GM12878 (cell line): ENCODE data around the gene EPO. TPM values are rescaled to one million over a fixed set of nuclear protein-coding genes. Genes with fewer than 3 reads are reported as not detected.

Source experiments
- ATF2 ChIP-seq: IDR thresholded peaks from 2 replicates; pipeline ENCODE4 v1.6.1; 2012; ENCODE audit warnings: low read length, inconsistent platforms
- ATF7 ChIP-seq: fragments of 450-650 bp; IDR thresholded peaks from 2 replicates; pipeline ENCODE4 v1.6.1; 2016; ENCODE audit warnings: low read depth, mild to moderate bottlenecking
- BRCA1 ChIP-seq: IDR thresholded peaks from 2 replicates; pipeline ENCODE4 v1.6.1; 2011; ENCODE audit warnings: low read depth, low read length, improper control_type of control experiment
- CREM ChIP-seq: IDR thresholded peaks from 2 replicates; pipeline ENCODE4 v1.6.1; 2014; ENCODE audit warnings: antibody characterized with exemption, low read depth
- DPF2 ChIP-seq: fragments of 450-650 bp; IDR thresholded peaks from 2 replicates; pipeline ENCODE4 v1.6.1; 2017; ENCODE audit warnings: mild to moderate bottlenecking
- EED ChIP-seq: sonication (generic); IDR thresholded peaks from 2 replicates; pipeline ENCODE4 v1.6.1; 2016; ENCODE audit warnings: antibody characterized with exemption, low read depth
- EGR1 ChIP-seq, 2 experiments: IDR thresholded peaks; 1 replicate in 1 of 2; 2 replicates in 1 of 2; pipeline ENCODE4 v1.6.1; 2011 to 2012; ENCODE audit warnings: low read depth in 2 of 2, low read length in 2 of 2, borderline replicate concordance in 1 of 2, mild to moderate bottlenecking in 1 of 2, moderate library complexity in 1 of 2
- EZH2 ChIP-seq: IDR thresholded peaks from 2 replicates; pipeline ENCODE4 v1.6.1; 2012; ENCODE audit warnings: low read depth, mild to moderate bottlenecking, control low read depth, inconsistent platforms, low read length, borderline replicate concordance; ENCODE audit not compliant: control insufficient read depth
- HDGF ChIP-seq: fragments of 450-650 bp; IDR thresholded peaks from 2 replicates; pipeline ENCODE4 v1.6.1; 2016; ENCODE audit warnings: antibody characterized with exemption
- JUNB ChIP-seq: IDR thresholded peaks from 2 replicates; pipeline ENCODE4 v1.6.1; 2016; ENCODE audit warnings: antibody characterized with exemption, mild to moderate bottlenecking
- LARP7 ChIP-seq: fragments of 450-650 bp; IDR thresholded peaks from 2 replicates; pipeline ENCODE4 v1.6.1; 2017; ENCODE audit warnings: mild to moderate bottlenecking
- MLLT1 ChIP-seq: fragments of 450-650 bp; IDR thresholded peaks from 2 replicates; pipeline ENCODE4 v1.6.1; 2016; ENCODE audit warnings: mild to moderate bottlenecking
- MTA2 ChIP-seq: fragments of 450-650 bp; IDR thresholded peaks from 2 replicates; pipeline ENCODE4 v1.6.1; 2016; ENCODE audit warnings: low read depth, mild to moderate bottlenecking, moderate library complexity
- MYC ChIP-seq: IDR thresholded peaks from 2 replicates; pipeline ENCODE4 v1.6.1; 2011; ENCODE audit warnings: mild to moderate bottlenecking, low read length, moderate library complexity, inconsistent platforms; ENCODE audit not compliant: insufficient read depth, insufficient replicate concordance, insufficient read length, severe bottlenecking
- NBN ChIP-seq: fragments of 450-650 bp; IDR thresholded peaks from 2 replicates; pipeline ENCODE4 v1.6.1; 2016
- NFYB ChIP-seq: IDR thresholded peaks from 2 replicates; pipeline ENCODE4 v1.6.1; 2011; ENCODE audit warnings: low read depth, mild to moderate bottlenecking, low read length, improper control_type of control experiment, moderate library complexity; ENCODE audit not compliant: insufficient read depth
- NR2F1 ChIP-seq: fragments of 450-650 bp; conservative IDR thresholded peaks from 2 replicates; pipeline ENCODE4 v1.6.1; 2017; ENCODE audit warnings: mild to moderate bottlenecking
- POLR2AphosphoS5 ChIP-seq: IDR thresholded peaks from 2 replicates; pipeline ENCODE4 v1.6.1; 2011; ENCODE audit warnings: mild to moderate bottlenecking, low read length, inconsistent platforms
- RBBP5 ChIP-seq: fragments of 200-600 bp; sonication (generic); conservative IDR thresholded peaks from 2 replicates; pipeline ENCODE4 v1.6.1; 2016
- RUNX3 ChIP-seq: IDR thresholded peaks from 2 replicates; pipeline ENCODE4 v1.6.1; 2012; ENCODE audit warnings: low read length, inconsistent platforms
- SMARCA5 ChIP-seq: fragments of 450-650 bp; IDR thresholded peaks from 2 replicates; pipeline ENCODE4 v1.6.1; 2017; ENCODE audit warnings: mild to moderate bottlenecking
- SMC3 ChIP-seq: IDR thresholded peaks from 2 replicates; pipeline ENCODE4 v1.6.1; 2011; ENCODE audit warnings: low read length, improper control_type of control experiment, borderline replicate concordance
- STAT1 ChIP-seq: fragments of 450-650 bp; conservative IDR thresholded peaks from 2 replicates; pipeline ENCODE4 v1.6.1; 2014; ENCODE audit warnings: antibody characterized with exemption, mild to moderate bottlenecking
- TAF1 ChIP-seq: IDR thresholded peaks from 2 replicates; pipeline ENCODE4 v1.6.1; 2011; ENCODE audit warnings: mild to moderate bottlenecking, low read depth, low read length, borderline replicate concordance
- YBX1 ChIP-seq: fragments of 450-650 bp; IDR thresholded peaks from 2 replicates; pipeline ENCODE4 v1.6.1; 2016; ENCODE audit warnings: antibody characterized with exemption
- ZBED1 ChIP-seq: IDR thresholded peaks from 2 replicates; pipeline ENCODE4 v1.6.1; 2016; ENCODE audit warnings: borderline replicate concordance
- ZNF274 ChIP-seq: IDR thresholded peaks from one replicate; pipeline ENCODE4 v1.8.0; 2011; ENCODE audit not compliant: insufficient read length, insufficient read depth
- polyA plus RNA-seq, 11 experiments: library from polyadenylated mRNA; depleted of rRNA in 4 of 11; unstranded in 6 of 11; stranded (reverse) in 5 of 11; fragments of >200 nt; fragmentation: Nextera tagmentation in 4 of 11; fragmentation: Illumina TruSeq in 1 of 11; extraction: Ambion mirVana in 4 of 11; extraction: Trizol in 1 of 11; gene quantifications; 1 replicate in 1 of 11; 2 replicates in 10 of 11; pipeline versions ENCODE4 v1.2.1 to v1.2.3, GENCODE V29; 2011 to 2016; ENCODE audit warnings: inconsistent platforms in 2 of 11, missing spikeins in 2 of 11, low read depth in 1 of 11
- total RNA-seq, 4 experiments: library from RNA; depleted of rRNA in 3 of 4; stranded (reverse); fragments of >200 nt in 3 of 4; fragmentation: Illumina TruSeq in 1 of 4; extraction: Trizol in 1 of 4; gene quantifications; 2 replicates each; pipeline versions ENCODE4 v1.2.1 to v1.2.3, GENCODE V29; 2013 to 2021
- TF ChIP-seq, protein P1 (sequence below): fragments of 450-650 bp; conservative IDR thresholded peaks from 2 replicates; pipeline ENCODE4 v1.6.1; 2017; ENCODE audit warnings: mild to moderate bottlenecking, moderate library complexity
- TF ChIP-seq, protein P2 (sequence below): IDR thresholded peaks from 2 replicates; pipeline ENCODE4 v1.6.1; 2012; ENCODE audit warnings: low read depth, low read length, improper control_type of control experiment

EPO gene
- total and polyA plus RNA-seq, 10 of the 15 experiments (the other 5 are each of a cell fraction or from before 2014, with no cell fraction given), result 0.06 to 0.19 TPM; not detected in 8

DNA sequence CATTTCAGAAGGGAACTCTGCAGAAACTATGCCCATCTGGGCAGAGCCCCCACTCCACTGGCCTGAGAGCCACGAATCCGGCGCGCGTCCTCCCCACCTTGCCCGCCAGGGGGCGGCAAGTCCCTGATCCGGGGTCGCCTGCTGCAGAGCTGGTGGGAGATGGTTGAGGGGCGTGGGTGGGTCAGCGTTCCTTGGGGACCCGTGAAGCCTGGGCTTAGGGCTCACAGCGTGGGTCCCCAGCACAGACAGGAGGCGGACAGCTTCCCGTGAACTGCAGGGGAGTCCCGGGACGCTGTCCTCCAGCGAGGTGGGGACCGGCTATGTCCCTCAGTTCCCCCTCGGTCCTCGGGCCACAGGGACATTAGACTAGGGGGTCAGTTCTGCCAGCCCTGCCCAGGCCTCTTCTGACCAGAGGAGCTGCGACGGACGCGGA is 14.9 kb upstream of the EPO start (continued):
- 0 out of 2 replicates have a peak, but pooled peaks have one; percentile 3 for TF ChIP-seq JUNB
- no peak for TF ChIP-seq MYC
- TF ChIP-seq NFYB, result no peak
- 0 out of 2 replicates have a peak, but pooled peaks have one; percentile 1 for TF ChIP-seq RBBP5
- TF ChIP-seq ZNF274, result no peak
- peak in 1 of 2 experiments; percentile 81; a peak in 2 of 3 replicates for TF ChIP-seq EGR1 (IDR thresholded peaks at IDR 0.05; ENCODE audit: borderline replicate concordance in 1 of 2, low read depth in 2 of 2, low read length in 2 of 2)
- no peak; the same call in none of the 2 replicates for TF ChIP-seq DPF2
- TF ChIP-seq NR2F1, result 0 out of 2 replicates have a peak, but pooled peaks have one; percentile 11
- TF ChIP-seq, protein P1, sequence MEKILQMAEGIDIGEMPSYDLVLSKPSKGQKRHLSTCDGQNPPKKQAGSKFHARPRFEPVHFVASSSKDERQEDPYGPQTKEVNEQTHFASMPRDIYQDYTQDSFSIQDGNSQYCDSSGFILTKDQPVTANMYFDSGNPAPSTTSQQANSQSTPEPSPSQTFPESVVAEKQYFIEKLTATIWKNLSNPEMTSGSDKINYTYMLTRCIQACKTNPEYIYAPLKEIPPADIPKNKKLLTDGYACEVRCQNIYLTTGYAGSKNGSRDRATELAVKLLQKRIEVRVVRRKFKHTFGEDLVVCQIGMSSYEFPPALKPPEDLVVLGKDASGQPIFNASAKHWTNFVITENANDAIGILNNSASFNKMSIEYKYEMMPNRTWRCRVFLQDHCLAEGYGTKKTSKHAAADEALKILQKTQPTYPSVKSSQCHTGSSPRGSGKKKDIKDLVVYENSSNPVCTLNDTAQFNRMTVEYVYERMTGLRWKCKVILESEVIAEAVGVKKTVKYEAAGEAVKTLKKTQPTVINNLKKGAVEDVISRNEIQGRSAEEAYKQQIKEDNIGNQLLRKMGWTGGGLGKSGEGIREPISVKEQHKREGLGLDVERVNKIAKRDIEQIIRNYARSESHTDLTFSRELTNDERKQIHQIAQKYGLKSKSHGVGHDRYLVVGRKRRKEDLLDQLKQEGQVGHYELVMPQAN, result peak; percentile 76
- TF ChIP-seq LARP7, result peak; percentile 87
- 0 out of 2 replicates have a peak, but pooled peaks have one; percentile 15 for TF ChIP-seq MTA2
- TF ChIP-seq MLLT1, result 0 out of 2 replicates have a peak, but pooled peaks have one; percentile 26
- peak; percentile 62 for TF ChIP-seq SMC3
- no peak for TF ChIP-seq EZH2
- no peak for TF ChIP-seq ATF7
- peak; percentile 9; the same call in 1 of the 2 replicates for TF ChIP-seq EED
- TF ChIP-seq RUNX3, result peak; percentile 41; the same call in 1 of the 2 replicates
- TF ChIP-seq, protein P2, sequence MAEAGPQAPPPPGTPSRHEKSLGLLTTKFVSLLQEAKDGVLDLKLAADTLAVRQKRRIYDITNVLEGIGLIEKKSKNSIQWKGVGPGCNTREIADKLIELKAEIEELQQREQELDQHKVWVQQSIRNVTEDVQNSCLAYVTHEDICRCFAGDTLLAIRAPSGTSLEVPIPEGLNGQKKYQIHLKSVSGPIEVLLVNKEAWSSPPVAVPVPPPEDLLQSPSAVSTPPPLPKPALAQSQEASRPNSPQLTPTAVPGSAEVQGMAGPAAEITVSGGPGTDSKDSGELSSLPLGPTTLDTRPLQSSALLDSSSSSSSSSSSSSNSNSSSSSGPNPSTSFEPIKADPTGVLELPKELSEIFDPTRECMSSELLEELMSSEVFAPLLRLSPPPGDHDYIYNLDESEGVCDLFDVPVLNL, result no peak
- no peak for TF ChIP-seq ATF2
- peak; percentile 70; the same call in 1 of the 2 replicates for TF ChIP-seq NBN
- no peak; the same call in 1 of the 2 replicates for TF ChIP-seq TAF1
- TF ChIP-seq SMARCA5, result peak; percentile 94
- no peak for TF ChIP-seq ZBED1
- 0 out of 2 replicates have a peak, but pooled peaks have one; percentile 6 for TF ChIP-seq POLR2AphosphoS5
- TF ChIP-seq STAT1, result 0 out of 2 replicates have a peak, but pooled peaks have one; percentile 39
- no peak for TF ChIP-seq BRCA1
- 0 out of 2 replicates have a peak, but pooled peaks have one; percentile 6 for TF ChIP-seq HDGF
- no peak for TF ChIP-seq YBX1
- 0 out of 2 replicates have a peak, but pooled peaks have one; percentile 14 for TF ChIP-seq CREM
